ENCODE data around the gene BNIP2.

GRCh38 chr15:59685737-59686297, 3.3 kb downstream of the BNIP2 start:
- TF ChIP-seq CTCF (conservative IDR thresholded peaks at IDR 0.05; ENCODE audit: low read length) (no peak), EZH2phosphoT487 (IDR thresholded peaks at IDR 0.05; ENCODE audit: borderline replicate concordance, low read depth, low read length) (no peak)
